Kasumi-1 (cell line): Measurements from ENCODE around the gene MRPL28.
"Not testable (repeated sequence)": the region's sequence is repeated elsewhere in the genome, so short reads cannot be mapped to it uniquely, and the experiment has no call there.

Experiments
- DNase-seq, 2 experiments: peaks; one replicate each; lab custom pipeline; 2025; lab: John Stamatoyannopoulos, UW

MRPL28 gene

GRCh38 chr16:370443-370842 lies at the start of gene MRPL28:
Gene MRPL28 (minus strand): TSS chr16:370538. CDS start chr16:370218, 320 bp downstream.
- DNase-seq: peak; percentile 80 to 86

DNA sequence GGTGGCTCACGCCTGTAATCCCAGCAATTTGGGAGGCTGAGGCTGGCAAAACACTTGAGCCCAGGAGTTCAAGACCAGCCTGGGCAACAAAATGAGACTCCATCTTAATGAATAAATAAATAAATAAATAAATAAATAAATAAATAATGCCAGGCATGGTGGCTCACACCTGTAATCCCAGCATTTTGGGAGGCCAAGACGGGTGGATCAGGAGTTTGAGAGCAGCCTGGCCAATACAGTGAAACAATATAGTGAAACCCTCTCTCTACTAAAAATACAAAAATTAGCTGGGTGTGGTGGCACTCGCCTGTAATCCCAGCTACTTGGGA lies 44.8 kb upstream of the MRPL28 start:
- DNase-seq: not testable (repeated sequence)

GRCh38 chr16:414395-415169 lies 44.2 kb upstream of the MRPL28 start:
- DNase-seq: no peak

- no peak for DNase-seq
Measured at GRCh38 chr16:411576-412265, 41.4 kb upstream of the MRPL28 start.

DNA sequence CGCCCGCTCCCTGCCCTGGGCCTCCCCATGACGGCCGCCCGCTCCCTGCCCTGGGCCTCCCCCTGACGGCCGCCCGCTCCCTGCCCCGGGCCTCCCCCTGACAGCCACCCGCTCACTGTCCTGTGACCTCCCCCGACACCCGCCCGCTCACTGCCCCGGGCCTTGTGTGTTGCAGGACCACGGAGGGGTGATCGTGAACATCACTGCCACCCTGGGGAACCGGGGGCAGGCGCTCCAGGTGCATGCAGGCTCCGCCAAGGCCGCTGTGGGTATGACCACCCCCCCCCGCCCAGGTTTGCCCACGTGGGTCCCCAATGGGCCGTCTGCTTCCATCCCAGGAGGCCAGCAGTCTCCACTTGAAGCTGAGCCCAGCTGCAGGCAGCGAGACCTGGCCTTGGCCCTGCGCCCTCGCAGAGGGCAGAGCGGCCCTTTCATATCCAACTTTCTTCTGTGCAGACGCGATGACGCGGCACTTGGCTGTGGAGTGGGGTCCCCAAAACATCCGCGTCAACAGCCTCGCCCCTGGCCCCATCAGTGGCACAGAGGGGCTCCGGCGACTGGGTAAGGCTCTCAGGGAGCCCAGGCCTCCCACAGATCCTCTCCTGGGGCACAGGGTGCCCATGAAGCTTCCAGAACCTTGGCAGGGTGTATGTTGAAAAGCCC lies 40.3 kb upstream of the MRPL28 start:
- no peak for DNase-seq

- no peak for DNase-seq
Measured at GRCh38 chr16:407253-407652, 36.9 kb upstream of the MRPL28 start.

- DNase-seq: no peak
Measured at GRCh38 chr16:405548-406506, 35.5 kb upstream of the MRPL28 start.

DNA sequence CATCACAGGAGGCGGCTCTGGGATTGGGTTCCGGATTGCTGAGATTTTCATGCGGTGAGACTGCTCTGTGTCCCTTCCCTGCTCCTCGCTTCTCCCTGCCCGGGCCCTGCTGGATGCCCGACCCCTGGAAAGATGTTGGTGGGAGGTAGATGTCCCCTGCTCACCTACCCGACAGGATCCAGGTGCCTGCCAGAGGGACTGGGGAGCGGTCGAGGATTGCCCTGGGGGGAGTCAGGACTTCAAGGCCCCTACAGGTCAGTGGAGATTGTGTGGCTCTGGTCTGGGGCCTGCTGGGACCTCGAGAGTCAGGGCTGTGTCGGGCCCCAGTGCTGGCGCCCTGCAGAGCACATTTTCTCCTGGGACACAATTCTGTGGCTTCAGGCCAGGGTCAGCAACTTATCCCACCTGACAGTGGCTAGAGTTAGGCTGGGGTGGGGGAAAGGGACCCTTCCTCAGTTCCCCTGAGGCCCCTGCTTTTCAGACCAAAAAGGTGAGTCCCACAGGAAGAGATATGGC lies 34.7 kb upstream of the MRPL28 start:
- DNase-seq: no peak

DNA sequence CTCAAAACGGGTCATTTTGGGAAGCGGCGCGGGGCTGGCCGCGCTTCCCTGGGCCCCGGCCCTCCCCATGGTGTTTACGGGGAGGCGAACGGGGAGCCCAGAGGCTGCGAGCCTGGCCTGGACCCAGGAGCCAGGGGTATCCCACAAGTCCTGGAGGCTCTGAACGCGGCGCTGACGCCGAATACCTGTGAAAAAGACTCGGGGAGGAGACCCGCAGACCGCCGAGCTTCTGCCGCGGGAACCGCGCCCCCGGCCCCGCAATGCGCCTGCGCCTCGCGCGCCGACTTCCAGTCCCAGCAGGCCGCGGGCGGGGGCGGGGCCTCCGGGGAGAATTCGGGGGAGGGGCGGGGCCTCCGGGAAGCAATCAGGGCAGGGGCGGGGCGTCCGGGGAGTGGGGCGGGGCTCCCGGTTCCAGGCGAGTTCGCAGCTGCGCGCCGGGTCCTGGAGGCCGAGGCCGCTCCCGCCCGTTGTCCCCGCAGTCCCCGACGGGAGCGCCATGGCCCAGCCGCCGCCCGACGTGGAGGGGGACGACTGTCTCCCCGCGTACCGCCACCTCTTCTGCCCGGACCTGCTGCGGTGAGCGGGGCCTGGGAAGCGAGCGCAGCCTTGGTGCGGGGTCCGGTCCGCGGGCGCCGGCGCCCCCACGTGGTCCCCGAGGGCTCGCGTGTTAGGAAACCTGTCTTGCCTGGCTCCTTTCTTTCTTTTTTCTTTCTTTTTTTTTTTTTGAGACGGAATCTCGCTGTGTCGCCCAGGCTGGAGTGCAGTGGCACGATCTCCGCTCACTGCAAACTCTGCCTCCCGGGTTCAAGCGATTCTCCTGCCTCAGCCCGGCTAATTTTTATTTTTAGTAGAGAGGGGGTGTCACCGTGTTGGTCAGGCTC lies 31.4 kb upstream of the MRPL28 start, which contains the start of gene DECR2:
Gene DECR2, plus strand, starts transcription at position 418 of the 881 bp plus-strand sequence. Its CDS starts 79 bp downstream, at position 497.
- DNase-seq: peak; percentile 33 to 43

- DNase-seq: no peak
Measured at GRCh38 chr16:400061-400591, 29.8 kb upstream of the MRPL28 start.

- DNase-seq: no peak
Measured at GRCh38 chr16:399340-400019, 29.1 kb upstream of the MRPL28 start.

DNA sequence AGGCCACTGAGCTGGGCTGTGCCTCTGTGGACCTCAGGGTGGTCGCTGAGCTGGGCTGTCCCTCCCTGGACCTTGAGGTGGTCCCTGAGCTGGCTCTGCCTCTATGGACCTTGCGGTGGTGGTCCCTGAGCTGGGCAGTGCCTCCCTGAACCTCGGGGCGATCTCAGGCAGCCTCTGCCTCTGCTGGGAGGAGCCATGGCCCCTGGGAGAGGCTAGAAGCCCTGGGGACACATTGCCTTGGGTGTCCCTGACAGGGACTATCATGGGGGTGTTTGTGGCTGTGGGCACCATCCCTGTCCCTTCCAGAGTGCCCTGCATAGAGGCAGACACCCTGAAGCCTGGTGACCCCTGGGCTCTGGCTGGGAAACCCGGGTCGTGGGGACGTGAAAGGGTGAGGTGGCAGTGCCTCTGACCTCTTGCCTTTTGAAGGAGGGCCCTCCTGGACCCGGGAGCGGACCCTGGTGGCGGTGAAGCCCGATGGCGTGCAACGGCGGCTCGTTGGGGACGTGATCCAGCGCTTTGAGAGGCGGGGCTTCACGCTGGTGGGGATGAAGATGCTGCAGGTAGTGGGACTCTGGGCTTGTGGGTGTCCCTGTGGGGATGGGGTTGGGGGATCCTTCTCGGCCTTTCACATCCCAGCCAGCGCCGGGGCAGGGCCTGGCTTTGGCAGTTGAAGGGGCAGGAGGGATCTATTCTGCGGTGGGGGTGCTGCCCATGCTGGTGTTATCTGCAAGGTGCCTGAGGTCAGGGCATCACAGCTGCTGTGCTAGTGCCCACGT lies 28.4 kb upstream of the MRPL28 start:
- no peak for DNase-seq

DNA sequence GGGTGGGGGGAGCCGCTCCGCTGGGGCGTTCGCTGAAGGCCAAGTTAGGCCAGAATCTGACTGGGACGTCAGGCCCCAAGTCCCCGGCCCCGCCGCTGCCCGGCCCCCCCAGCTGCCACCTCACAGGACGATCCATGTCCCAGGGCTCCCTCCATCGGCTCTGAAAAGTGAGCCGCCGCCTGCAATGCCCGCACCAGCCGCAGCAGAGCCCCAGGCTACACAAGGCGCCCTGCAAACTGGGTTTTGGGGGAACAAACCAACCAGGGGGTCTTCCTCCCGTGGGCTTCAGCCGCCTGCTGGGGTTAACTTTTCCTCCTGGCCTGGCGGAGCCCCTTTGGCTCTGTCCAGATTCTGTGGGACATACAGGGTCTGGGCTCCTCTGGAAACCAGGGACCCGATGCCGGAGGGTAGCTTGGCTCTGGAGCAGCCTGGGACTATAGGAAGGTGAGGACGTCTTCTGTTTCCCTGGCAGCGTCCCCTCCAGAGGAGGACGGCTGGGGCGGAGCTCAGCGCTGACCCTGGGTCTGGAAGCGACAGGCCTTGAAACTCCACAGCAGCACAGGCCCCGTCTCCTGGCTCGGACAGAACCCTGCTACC lies 27.5 kb upstream of the MRPL28 start:
- peak in 1 of 2 experiments; percentile 25 for DNase-seq

GRCh38 chr16:397135-397661 lies 26.9 kb upstream of the MRPL28 start, which contains the start of gene NME4:
Gene NME4 (plus strand): TSS chr16:397199. CDS start chr16:397223, 24 bp downstream.
- no peak for DNase-seq

- peak; percentile 25 to 45 for DNase-seq
Measured at GRCh38 chr16:396605-397004, 26.3 kb upstream of the MRPL28 start.

- DNase-seq: no peak
Measured at GRCh38 chr16:396199-396598, 25.9 kb upstream of the MRPL28 start.

DNA sequence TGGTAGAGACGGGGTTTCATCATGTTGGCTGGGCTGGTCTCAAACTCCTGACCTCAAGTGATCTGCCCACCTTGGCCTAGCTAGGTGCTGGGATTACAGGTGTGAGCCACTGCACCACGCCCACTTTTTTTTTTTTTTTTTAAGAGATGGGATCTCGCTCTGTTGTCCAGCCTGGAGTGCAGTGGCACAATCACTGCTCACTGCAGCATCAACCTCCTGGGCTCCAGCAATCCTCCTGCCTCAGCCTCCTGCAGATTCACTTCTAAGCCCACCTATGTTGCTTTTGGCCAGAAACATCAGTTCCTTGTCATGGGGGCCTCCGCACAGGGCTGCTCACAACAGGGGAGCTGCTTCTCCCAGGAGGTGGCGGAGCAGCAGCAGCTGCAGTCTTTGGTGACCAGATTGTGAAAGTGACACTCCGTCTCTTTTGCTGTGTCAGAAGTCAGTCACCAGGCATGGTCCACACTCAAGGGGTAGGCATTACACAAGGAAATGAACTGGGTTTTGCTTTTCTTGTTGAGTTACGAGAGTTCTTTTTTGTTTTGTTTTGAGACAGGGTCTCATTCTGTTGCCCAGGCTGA lies 22.2 kb upstream of the MRPL28 start:
- DNase-seq: no peak

DNA sequence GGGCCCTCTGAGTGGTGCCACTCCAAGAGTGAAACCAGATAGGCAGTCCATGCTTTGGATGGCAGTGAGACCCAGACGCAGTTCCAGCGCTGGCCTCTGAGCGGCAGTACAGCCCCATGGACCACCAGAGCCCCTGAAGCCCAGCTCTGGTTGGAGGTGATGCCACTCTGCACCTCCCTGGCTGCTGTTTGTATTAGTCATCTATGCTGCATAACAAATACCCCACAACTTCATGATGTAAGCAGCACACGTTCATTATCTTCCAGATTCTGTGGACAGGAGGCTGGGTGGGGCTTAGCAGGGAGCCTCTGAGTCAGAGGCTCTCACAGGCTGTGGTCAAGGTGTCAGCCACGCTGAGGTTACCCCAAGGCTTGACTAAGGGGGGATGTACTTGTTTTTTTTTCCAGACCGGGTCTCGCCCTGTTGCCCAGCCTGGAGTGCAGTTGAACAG lies 21.6 kb upstream of the MRPL28 start:
- peak; percentile 41 to 48 for DNase-seq
